DMS153 treated with DMSO at 0.1 percent for 48 hours (cell line): ENCODE results near the gene C17orf50.

Experiments used
- DNase-seq: peaks from one replicate; lab custom pipeline; 2025; ENCODE audit not compliant: unreplicated experiment; lab: John Stamatoyannopoulos, UW

Gene C17orf50

GRCh38 chr17:35760587-35760986 lies at the start of gene C17orf50:
Gene C17orf50, plus strand, starts transcription at chr17:35760887. Its CDS starts 55 bp downstream, at chr17:35760942.
- no peak for DNase-seq

- DNase-seq = no peak
Measured at GRCh38 chr17:35710950-35711349, 49.7 kb upstream of the C17orf50 start.

- DNase-seq = no peak
Measured at GRCh38 chr17:35713069-35713728, 47.5 kb upstream of the C17orf50 start.

- DNase-seq = no peak
Measured at GRCh38 chr17:35714988-35715387, 45.7 kb upstream of the C17orf50 start.

- no peak for DNase-seq
Measured at GRCh38 chr17:35715416-35715815, 45.3 kb upstream of the C17orf50 start.

- no peak for DNase-seq
Measured at GRCh38 chr17:35716173-35716572, 44.5 kb upstream of the C17orf50 start.

GRCh38 chr17:35716897-35717465 lies 43.7 kb upstream of the C17orf50 start:
- no peak for DNase-seq

GRCh38 chr17:35717475-35717874 lies 43.2 kb upstream of the C17orf50 start:
- DNase-seq = no peak

GRCh38 chr17:35723735-35724134 lies 37.0 kb upstream of the C17orf50 start:
- no peak for DNase-seq

GRCh38 chr17:35725058-35725457 lies 35.6 kb upstream of the C17orf50 start:
- no peak for DNase-seq

- DNase-seq = no peak
Measured at GRCh38 chr17:35725802-35726126, 34.9 kb upstream of the C17orf50 start.

- DNase-seq = no peak
Measured at GRCh38 chr17:35726127-35726952, 34.3 kb upstream of the C17orf50 start.

- no peak for DNase-seq
Measured at GRCh38 chr17:35726953-35727460, 33.7 kb upstream of the C17orf50 start.

- DNase-seq = no peak
Measured at GRCh38 chr17:35727635-35728034, 33.1 kb upstream of the C17orf50 start.

GRCh38 chr17:35728551-35728950 lies 32.1 kb upstream of the C17orf50 start:
- no peak for DNase-seq

- no peak for DNase-seq
Measured at GRCh38 chr17:35729405-35729833, 31.3 kb upstream of the C17orf50 start.

GRCh38 chr17:35730400-35731005 lies 30.2 kb upstream of the C17orf50 start:
- DNase-seq = no peak

GRCh38 chr17:35731239-35731916 lies 29.3 kb upstream of the C17orf50 start, which contains the start of gene RASL10B:
Gene RASL10B, plus strand, starts transcription at chr17:35731639. Its CDS starts 3,546 bp downstream, at chr17:35735185.
- DNase-seq = no peak

GRCh38 chr17:35731917-35732805 lies 28.5 kb upstream of the C17orf50 start:
- no peak for DNase-seq

GRCh38 chr17:35732806-35733136 lies 27.9 kb upstream of the C17orf50 start:
- no peak for DNase-seq
